Activated T-cell treated with anti-CD3 and anti-CD28 coated beads, Interleukin-2, amount 50 U/mL, for 72 hours (primary cell): Measurements from ENCODE around the gene FAM171A1. TPM values are rescaled to one million over a fixed set of nuclear protein-coding genes. Genes with fewer than 3 reads are reported as not detected.
"Not testable (repeated sequence)": the region's sequence is repeated elsewhere in the genome, so short reads cannot be mapped to it uniquely, and the experiment has no call there.

Experiments used
- ATAC-seq, 2 donors: fragments of 150-1000 bp; cut with Tn5 transposase; replicated peaks in 1 of 2; 2 replicates each; pipeline ENCODE4 v1.10.0; 2021; ENCODE audit warnings: moderate library complexity in 2 of 2, mild to moderate bottlenecking in 1 of 2
- DNase-seq, 2 donors: peaks; one replicate each; pipeline ENCODE4 v3.0.0; 2021 to 2022; ENCODE audit warnings: mixed read lengths in 1 of 2
- H3K27ac Mint-ChIP-seq: one replicate; pipeline ENCODE4 v1.8.0; 2022; ENCODE audit warnings: mild to moderate bottlenecking, moderate library complexity, mixed read lengths
- H3K27me3 Mint-ChIP-seq: one replicate; pipeline ENCODE4 v1.8.0; 2022; ENCODE audit warnings: low read depth, mixed read lengths
- H3K36me3 Mint-ChIP-seq, 2 donors: one replicate each; pipeline ENCODE4 v1.8.0; 2022; ENCODE audit warnings: mixed read lengths in 2 of 2, mild to moderate bottlenecking in 1 of 2; ENCODE audit not compliant: insufficient read depth in 2 of 2
- H3K4me1 Mint-ChIP-seq: one replicate; pipeline ENCODE4 v1.8.0; 2022; ENCODE audit warnings: low read depth, mixed read lengths
- H3K4me3 Mint-ChIP-seq, 2 donors: one replicate each; pipeline ENCODE4 v1.8.0; 2022; ENCODE audit warnings: mild to moderate bottlenecking in 2 of 2, mixed read lengths in 2 of 2, moderate library complexity in 2 of 2
- H3K9me3 Mint-ChIP-seq, 2 donors: one replicate each; pipeline ENCODE4 v1.8.0; 2022; ENCODE audit warnings: mixed read lengths in 2 of 2
- total RNA-seq, 2 donors: library from RNA; stranded (reverse); gene quantifications; one replicate each; pipeline ENCODE4 v1.2.3, GENCODE V29; 2022

The FAM171A1 gene
- total RNA-seq, 2 donors from 2014 or later: 4.2 to 6.2 TPM

DNA sequence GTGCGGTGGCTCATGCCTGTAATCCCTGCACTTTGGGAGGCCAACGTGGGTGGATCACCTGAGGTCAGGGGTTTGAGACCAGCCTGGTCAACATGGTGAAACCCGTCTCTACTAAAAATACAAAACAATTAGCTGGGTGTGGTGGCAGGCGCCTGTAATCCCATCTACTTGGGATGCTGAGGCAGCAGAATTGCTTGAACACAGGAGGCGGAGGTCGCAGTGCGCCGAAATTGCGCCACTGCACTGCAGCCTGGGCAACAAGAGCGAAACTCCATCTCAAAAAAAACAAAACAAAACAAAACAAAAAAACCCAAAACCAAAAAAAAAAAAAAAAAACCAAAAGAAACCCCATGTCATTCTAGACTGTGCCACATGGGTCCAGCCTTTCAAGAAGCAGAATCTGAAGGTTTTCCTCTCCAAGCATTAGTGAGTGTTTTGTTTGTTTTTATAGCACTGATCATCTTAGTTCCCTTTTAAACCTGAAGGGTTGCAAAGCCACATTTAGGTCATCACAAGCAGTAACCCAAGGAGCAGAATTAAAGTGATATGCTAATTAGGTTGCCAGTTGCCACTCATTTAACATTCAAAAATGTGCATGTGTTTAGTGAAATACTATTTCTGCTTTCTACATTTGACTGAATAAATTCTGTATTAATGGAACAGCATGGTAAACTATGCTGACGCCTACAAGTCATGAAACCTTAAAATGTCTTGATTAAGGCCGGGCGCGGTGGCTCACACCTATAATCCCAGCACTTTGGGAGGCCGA lies 68.7 kb downstream of the FAM171A1 start:
- H3K27ac Mint-ChIP-seq, H3K4me3 Mint-ChIP-seq, H3K27me3 Mint-ChIP-seq, H3K4me1 Mint-ChIP-seq, H3K36me3 Mint-ChIP-seq, ATAC-seq, H3K9me3 Mint-ChIP-seq, DNase-seq: not testable (repeated sequence)

DNA sequence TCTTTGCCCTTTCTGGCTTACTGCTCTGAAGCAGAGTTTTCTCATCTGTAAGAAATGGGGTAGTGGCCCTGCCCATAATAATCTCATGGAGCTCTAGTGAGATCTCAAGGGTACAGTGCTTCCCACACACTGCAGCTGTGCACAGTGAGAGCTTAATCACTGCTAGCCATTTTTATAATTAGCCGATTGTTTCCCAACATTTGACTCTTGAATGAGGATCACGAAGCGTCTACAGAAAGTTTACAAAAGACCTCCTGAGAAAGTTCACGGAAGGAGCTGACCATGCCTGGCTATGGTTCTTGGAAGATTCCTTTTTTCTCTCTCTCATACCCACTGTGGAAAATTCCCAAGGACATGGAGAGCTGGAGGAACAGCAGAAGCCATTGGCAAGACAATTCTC lies 70.4 kb downstream of the FAM171A1 start:
- Mint-ChIP-seq H3K9me3 (no peaks in the 10 kb centered on the region), H3K36me3 (no peaks in the 10 kb centered on the region), H3K27ac (no peak overlapping the region), H3K4me3 (no peak overlapping the region), H3K4me1 (no peaks in the 10 kb centered on the region), H3K27me3 (peaks cover 4% of the 10 kb centered on the region)
- no peak for DNase-seq
- ATAC-seq: no peak

DNA sequence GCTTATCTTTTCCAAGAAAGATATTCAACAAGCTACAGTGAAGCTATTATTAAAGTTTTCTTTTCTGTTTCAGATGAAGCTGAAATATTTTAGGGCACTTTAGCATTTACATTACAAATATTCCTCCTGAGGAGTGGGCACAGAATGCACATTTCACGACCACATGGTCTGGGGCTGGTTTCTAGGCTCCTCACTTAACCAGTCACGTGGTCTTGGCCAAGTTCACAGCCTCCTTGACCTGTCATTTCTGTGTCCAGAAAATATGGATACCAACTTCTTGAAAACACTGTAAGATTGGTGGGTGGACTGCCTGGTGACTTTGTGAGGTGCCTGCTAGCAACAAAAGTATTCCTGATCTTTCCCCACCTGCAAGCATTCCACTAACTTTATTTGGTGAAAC lies 70.9 kb downstream of the FAM171A1 start:
- no peak overlapping the region for H3K4me3 Mint-ChIP-seq
- H3K4me1 Mint-ChIP-seq: no peaks in the 10 kb centered on the region
- peaks cover 4% of the 10 kb centered on the region for H3K27me3 Mint-ChIP-seq
- H3K9me3 Mint-ChIP-seq: no peaks in the 10 kb centered on the region
- H3K27ac Mint-ChIP-seq: no peak overlapping the region
- no peaks in the 10 kb centered on the region for H3K36me3 Mint-ChIP-seq
- DNase-seq (no peak), ATAC-seq (no peak)

DNA sequence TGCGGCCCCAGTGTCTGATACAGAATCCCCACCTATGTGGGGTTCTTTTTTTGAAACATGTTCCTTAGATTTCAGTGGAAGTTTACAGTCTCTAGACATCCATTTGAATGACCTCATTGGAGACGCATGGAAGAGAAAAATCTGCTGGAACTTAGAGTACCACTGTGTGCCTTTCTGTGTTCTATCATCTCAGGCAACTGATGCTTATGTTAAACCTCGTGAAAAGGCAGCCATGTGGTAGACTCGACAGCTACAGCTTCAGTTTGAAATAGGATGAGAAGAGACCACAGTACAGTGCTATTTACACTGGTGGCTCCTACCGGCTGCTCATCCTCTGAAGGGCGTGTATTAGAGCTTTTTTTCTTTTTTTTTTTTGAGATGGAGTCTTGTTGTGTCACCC lies 74.4 kb downstream of the FAM171A1 start:
- Mint-ChIP-seq H3K4me3 (no peak overlapping the region), H3K27ac (no peak overlapping the region), H3K9me3 (no peaks in the 10 kb centered on the region), H3K27me3 (no peaks in the 10 kb centered on the region), H3K36me3 (no peaks in the 10 kb centered on the region), H3K4me1 (no peaks in the 10 kb centered on the region)
- no peak for ATAC-seq
- DNase-seq: no peak

DNA sequence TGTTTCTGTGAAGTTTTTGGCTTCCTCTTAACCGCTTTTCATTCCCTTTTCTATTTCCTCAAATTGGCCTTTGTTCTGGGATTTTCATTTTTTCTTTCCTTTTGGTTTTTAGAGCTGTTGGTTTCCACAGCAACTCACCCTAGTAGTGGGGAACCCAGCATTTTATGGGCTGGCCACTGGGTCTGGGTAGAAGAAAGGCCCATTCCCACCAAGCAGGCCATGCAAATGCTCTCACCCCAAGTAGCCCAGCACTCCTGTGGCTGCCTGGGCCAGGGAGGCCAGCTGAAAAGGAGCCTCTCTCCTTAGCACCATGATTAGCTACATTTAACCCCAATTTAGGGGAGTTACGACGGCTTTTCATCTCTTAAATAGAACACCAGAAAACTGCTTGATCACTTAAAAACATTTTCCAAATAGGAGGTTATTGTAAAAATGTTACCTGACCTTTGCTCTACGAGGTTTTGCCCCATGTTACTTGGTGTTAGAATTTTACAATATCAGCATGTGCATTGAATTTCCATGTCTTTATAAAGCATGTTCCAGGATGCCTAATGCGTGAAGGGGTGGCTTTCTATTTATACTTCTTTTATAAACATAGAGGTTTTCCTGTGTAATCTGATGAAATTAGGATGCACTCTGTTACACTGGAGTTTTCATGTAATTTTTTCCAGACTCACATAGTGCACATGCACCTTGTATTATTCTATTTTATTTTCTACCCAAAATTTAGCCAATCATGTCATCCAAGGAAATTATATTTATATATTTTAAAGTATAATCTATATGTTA lies 75.4 kb downstream of the FAM171A1 start:
- no peaks in the 10 kb centered on the region for H3K4me1 Mint-ChIP-seq
- no peak overlapping the region for H3K27ac Mint-ChIP-seq
- no peaks in the 10 kb centered on the region for H3K27me3 Mint-ChIP-seq
- ATAC-seq (no peak), DNase-seq (no peak)
- no peaks in the 10 kb centered on the region for H3K36me3 Mint-ChIP-seq
- no peaks in the 10 kb centered on the region for H3K9me3 Mint-ChIP-seq
- no peak overlapping the region for H3K4me3 Mint-ChIP-seq

DNA sequence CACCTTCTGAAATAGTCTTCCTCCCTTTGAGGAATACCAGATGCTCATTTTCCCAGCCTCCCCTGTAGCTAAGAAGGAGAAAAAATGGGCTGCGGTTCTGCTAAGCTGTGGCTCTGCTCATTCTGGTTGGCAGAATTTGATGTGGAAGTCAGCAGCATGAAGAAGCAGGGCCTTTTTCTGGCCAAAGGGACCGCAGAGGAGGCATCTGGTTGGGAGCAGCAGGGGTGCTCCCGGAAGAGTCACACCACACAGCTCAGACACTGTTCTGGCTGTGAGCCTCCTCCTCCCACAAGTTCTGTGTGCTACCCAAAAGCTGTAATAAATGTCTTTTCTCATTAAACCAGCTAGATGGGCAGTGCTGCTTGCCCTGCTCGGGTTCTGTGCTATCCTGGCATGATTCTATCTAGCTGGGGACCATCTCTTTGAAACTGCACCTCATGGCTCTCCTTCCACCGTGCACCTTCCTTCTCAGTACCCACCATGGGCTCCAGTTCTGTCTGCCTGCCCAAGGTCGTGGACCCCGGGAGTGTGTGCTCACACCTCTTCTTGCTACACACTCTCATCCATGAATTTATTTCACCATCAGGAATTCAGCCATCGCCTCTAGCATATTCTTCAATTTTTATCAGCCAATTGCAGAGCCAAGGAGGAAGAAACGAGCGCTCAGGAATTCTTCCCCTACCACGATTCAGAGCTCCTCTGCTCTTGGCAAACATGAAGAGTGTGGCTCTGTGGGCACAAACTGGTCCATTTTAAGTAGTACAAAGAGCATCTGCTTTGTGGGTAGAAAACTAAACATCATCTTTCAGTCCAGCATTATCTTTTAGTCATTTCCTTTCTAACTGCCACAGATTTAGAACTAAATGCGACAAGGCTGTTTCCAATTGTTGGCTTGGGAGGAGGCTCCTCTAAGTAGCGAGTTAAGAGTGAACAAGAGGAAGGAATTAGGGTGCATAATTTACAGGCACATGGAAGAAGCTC lies 76.9 kb downstream of the FAM171A1 start:
- Mint-ChIP-seq H3K27ac (no peak overlapping the region), H3K9me3 (no peaks in the 10 kb centered on the region), H3K4me3 (no peak overlapping the region), H3K36me3 (no peaks in the 10 kb centered on the region), H3K27me3 (no peaks in the 10 kb centered on the region), H3K4me1 (no peaks in the 10 kb centered on the region)
- DNase-seq: no peak
- no peak for ATAC-seq

DNA sequence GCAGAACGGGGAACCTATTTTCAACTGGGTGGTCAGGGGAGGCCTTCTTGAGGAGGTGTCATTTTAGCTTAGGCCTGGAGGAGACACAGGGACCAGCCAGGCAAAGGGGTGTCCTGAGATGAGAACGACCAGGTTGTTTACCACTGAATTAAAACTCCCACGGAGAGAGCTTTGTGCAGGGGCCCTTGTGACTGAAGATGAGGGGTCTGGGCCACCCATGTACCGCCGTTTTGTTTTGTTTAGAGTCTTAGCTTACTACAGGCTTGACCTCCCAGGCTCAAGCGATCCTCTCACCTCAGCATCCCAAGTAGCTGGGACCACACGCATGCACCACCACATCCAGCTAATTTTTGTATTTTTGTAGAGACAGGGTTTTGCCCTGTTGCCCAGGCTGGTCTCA lies 80.4 kb downstream of the FAM171A1 start:
- no peak overlapping the region for H3K4me3 Mint-ChIP-seq
- no peaks in the 10 kb centered on the region for H3K27me3 Mint-ChIP-seq
- no peak for DNase-seq
- H3K27ac Mint-ChIP-seq: no peak overlapping the region
- H3K4me1 Mint-ChIP-seq: no peaks in the 10 kb centered on the region
- H3K9me3 Mint-ChIP-seq: no peaks in the 10 kb centered on the region
- ATAC-seq: no peak
- no peaks in the 10 kb centered on the region for H3K36me3 Mint-ChIP-seq

DNA sequence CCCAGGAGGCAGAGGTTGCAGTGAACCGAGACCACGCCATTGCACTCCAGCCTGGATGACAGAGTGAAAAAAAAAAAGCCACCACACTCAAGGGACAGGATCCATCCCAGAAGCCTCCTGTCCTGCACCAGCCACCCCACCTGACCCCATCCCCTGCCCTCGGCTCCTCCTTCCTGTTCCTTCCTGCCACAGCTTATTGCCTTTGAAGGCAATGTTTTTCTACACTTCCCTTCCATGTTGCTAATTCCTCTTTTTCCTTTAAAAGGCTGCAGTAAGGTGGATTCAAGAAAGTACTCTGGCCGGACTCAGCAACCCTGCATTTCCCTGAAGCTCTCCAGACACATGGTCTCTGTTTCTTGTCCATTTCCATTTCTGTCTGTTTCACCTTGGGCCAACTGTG lies 80.9 kb downstream of the FAM171A1 start:
- Mint-ChIP-seq H3K9me3 (no peaks in the 10 kb centered on the region), H3K27ac (no peak overlapping the region), H3K36me3 (no peaks in the 10 kb centered on the region), H3K4me3 (no peak overlapping the region), H3K27me3 (no peaks in the 10 kb centered on the region), H3K4me1 (no peaks in the 10 kb centered on the region)
- no peak for ATAC-seq
- DNase-seq: no peak

DNA sequence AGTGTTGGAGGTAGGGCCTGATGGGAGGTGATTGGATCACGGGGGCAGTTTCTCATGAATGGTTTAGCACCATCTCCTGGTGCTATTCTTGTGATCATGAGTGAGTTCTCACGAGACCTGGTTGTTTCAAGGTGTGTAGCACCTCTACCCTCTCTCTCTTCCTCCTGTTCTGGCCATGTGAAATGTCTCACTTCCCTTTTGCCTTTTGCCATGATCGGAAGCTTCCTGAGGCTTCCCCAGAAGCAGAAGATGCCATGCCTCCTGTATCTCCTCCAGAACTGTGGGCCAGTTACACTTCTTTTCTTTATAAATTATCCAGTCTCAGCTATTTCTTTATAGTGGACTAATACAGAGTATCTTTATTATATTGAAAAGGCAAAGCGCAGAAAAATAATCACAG lies 90.1 kb downstream of the FAM171A1 start:
- Mint-ChIP-seq H3K4me1 (no peaks in the 10 kb centered on the region), H3K4me3 (no peak overlapping the region), H3K27ac (no peak overlapping the region), H3K27me3 (no peaks in the 10 kb centered on the region), H3K9me3 (no peaks in the 10 kb centered on the region), H3K36me3 (no peaks in the 10 kb centered on the region)
- ATAC-seq (no peak), DNase-seq (no peak)

DNA sequence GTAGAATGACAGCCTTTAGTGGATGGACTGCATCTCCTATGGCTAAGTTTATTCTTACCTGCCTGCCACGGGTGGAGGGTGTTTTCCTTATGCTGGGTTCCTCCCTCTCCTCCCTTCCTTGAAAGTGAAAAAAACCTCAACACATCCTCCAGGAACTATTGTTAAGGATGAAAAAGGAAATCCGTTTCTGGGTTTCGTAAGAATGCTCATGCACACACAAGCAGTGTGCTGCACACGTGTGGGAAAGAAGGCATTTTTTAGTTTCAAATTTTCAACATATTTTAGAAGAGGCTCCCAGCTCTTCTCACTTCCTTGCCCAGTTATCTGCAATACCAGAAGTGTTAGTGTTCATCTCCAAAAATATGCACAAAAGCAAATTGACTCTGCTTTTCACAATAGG lies 90.6 kb downstream of the FAM171A1 start:
- DNase-seq: no peak
- no peak for ATAC-seq
- H3K27me3 Mint-ChIP-seq: no peaks in the 10 kb centered on the region
- H3K4me3 Mint-ChIP-seq: no peak overlapping the region
- no peaks in the 10 kb centered on the region for H3K9me3 Mint-ChIP-seq
- H3K36me3 Mint-ChIP-seq: no peaks in the 10 kb centered on the region
- no peaks in the 10 kb centered on the region for H3K4me1 Mint-ChIP-seq
- H3K27ac Mint-ChIP-seq: no peak overlapping the region

DNA sequence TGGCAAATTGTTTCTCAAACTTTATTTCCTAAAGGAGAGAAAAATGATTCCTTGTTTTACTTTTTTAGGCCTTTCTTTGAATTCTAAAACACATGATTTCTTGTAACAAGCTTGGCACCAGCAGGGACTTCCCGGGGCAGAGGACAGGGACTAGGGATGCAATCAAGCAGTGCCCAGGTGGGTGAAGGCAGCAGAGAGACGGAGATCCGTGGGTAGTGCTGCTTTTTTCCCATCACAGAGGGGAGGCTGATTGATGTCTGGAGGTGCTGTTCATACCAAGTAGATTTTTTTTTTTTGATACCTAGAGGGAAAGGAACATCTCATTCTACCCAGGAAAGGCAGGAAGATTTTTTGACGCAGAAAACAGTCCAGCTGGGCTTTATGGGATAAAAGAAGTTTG lies 91.9 kb downstream of the FAM171A1 start:
- Mint-ChIP-seq H3K4me1 (no peaks in the 10 kb centered on the region), H3K9me3 (peaks cover 0 to 1% of the 10 kb centered on the region in 2 donors), H3K27ac (no peak overlapping the region), H3K4me3 (no peak overlapping the region), H3K36me3 (no peaks in the 10 kb centered on the region), H3K27me3 (no peaks in the 10 kb centered on the region)
- ATAC-seq: no peak
- no peak for DNase-seq

DNA sequence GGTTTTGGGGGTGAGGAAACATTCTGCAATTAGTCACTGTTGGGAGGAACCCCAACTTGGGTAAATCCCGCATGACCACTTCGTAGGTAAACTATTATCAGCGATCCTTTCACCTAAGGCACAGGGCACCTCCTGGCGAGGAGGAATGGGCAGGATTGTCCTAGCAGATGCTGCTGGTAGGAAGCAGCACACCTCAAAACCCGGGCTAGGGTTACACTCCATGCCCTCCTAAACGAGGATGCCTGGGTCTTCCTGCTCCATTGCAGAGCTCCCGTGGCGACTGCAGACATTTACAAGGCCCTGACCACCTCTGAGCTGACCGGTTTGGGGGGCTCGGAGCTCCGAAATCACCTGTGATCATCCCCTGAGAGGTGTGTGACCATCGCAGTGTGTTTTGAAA lies 92.3 kb downstream of the FAM171A1 start:
- DNase-seq: no peak
- no peak for ATAC-seq
- H3K4me3 Mint-ChIP-seq: no peak overlapping the region
- H3K36me3 Mint-ChIP-seq: no peaks in the 10 kb centered on the region
- H3K4me1 Mint-ChIP-seq: no peaks in the 10 kb centered on the region
- no peak overlapping the region for H3K27ac Mint-ChIP-seq
- peaks cover 0 to 1% of the 10 kb centered on the region in 2 donors for H3K9me3 Mint-ChIP-seq
- H3K27me3 Mint-ChIP-seq: no peaks in the 10 kb centered on the region

DNA sequence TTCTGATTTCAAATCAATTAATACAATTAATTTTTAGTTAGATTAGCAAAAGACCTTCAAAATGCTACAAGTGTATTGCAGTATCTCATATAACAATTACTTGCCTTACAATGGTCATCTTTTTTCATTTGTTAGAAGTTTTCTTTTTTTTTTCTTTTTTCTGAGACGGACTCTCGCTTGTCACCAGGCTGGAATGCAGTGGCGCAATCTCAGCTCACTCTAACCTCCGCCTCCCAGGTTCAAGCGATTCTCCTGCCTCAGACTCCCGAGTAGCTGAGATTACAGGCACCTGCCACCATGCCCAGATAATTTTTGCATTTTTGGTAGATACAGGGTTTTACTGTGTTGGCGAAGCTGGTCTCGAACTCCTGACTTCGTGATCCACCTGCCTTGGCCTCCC lies 95.0 kb downstream of the FAM171A1 start:
- H3K4me1 Mint-ChIP-seq, ATAC-seq, DNase-seq, H3K9me3 Mint-ChIP-seq, H3K27ac Mint-ChIP-seq, H3K27me3 Mint-ChIP-seq, H3K4me3 Mint-ChIP-seq, H3K36me3 Mint-ChIP-seq: not testable (repeated sequence)
